ENCODE data around the gene DDIAS.
A peak's percentile ranks its signal among the peaks of the same experiment; 100 is the strongest.

The DDIAS gene

GRCh38 chr11:82892611-82893169 is 8.8 kb upstream of the DDIAS start:
- Histone ChIP-seq H3K4me3 (ENCODE audit: low read depth, low read length) (no peak overlapping the region), H3K9me3 (ENCODE audit: control insufficient read depth, insufficient read depth, low read length) (no peaks in the 10 kb centered on the region), H3K4me1 (ENCODE audit: control insufficient read depth, insufficient read depth, low read length) (no peaks in the 10 kb centered on the region), H3K27me3 (ENCODE audit: control insufficient read depth, insufficient read depth, low read length) (no peaks in the 10 kb centered on the region), H3K9ac (ENCODE audit: low read depth, low read length) (no peak overlapping the region), H3K36me3 (ENCODE audit: control insufficient read depth, insufficient read depth, low read length) (no peaks in the 10 kb centered on the region)

DNA sequence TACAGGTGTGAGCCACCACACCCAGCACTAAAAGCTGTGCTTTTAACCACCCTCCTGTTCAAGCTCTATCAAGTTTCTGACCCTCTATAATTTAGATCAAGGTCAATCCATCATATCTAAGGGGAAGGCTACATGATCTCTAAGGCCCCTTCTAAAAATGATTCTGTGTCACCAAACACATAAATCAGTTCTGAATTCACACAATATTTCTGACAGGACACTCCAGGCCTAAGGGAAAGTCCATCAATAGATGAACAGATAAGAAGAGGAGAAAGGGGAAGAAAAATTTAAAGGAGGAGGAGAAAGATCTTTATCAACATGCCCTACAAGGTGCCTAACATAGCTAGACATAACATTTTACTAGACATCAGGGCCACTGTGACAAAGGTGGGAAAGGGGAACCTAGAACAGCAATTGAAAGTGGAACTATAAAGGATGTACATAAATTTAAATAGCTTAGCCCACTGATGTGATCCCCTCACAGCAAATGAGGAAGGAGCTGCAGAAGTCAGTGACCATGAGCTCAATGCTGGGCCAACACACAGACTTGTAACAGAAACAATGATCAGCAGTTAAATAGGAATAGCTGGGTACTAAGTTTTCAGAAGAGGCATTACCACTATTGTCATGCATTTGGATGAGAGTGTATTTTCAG is 6.0 kb upstream of the DDIAS start:
- no peaks in the 10 kb centered on the region for H3K27me3 ChIP-seq (ENCODE audit: control insufficient read depth, insufficient read depth, low read length)
- H3K4me3 ChIP-seq (ENCODE audit: low read depth, low read length): no peak overlapping the region
- peaks cover 3% of the 10 kb centered on the region for H3K4me1 ChIP-seq (ENCODE audit: control insufficient read depth, insufficient read depth, low read length)
- no peaks in the 10 kb centered on the region for H3K36me3 ChIP-seq (ENCODE audit: control insufficient read depth, insufficient read depth, low read length)
- no peaks in the 10 kb centered on the region for H3K9me3 ChIP-seq (ENCODE audit: control insufficient read depth, insufficient read depth, low read length)
- H3K9ac ChIP-seq (ENCODE audit: low read depth, low read length): no peak overlapping the region

DNA sequence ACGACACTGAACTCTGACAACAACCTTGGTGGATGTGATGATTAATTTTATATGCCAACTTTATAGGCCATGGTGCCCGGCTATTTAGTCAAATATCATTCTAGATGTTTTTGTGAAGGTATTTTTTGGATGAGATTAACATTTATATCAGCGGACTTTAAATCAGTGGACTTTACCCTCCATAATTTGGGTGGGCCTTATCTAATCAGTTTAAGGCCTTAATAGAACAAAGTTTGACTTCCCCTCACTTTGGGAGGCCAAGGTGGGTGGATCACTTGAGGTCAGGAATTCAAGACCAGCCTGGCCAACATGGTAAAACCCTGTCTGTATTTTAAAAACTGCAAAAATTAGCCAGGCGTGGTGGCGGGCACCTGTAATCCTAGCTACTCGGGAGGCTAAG is 5.4 kb upstream of the DDIAS start:
- no peaks in the 10 kb centered on the region for H3K27me3 ChIP-seq (ENCODE audit: control insufficient read depth, insufficient read depth, low read length)

GRCh38 chr11:82898241-82898640 is 3.3 kb upstream of the DDIAS start:
- Histone ChIP-seq H3K4me3 (ENCODE audit: low read depth, low read length) (no peak overlapping the region), H3K27me3 (ENCODE audit: control insufficient read depth, insufficient read depth, low read length) (no peaks in the 10 kb centered on the region), H3K9me3 (ENCODE audit: control insufficient read depth, insufficient read depth, low read length) (no peaks in the 10 kb centered on the region), H3K9ac (ENCODE audit: low read depth, low read length) (no peak overlapping the region), H3K4me1 (ENCODE audit: control insufficient read depth, insufficient read depth, low read length) (peaks cover 8% of the 10 kb centered on the region), H3K36me3 (ENCODE audit: control insufficient read depth, insufficient read depth, low read length) (no peaks in the 10 kb centered on the region)

More for the DNA sequence above, 5.4 kb upstream of the DDIAS start:
- Histone ChIP-seq H3K9ac (ENCODE audit: low read depth, low read length) (no peak overlapping the region), H3K36me3 (ENCODE audit: control insufficient read depth, insufficient read depth, low read length) (no peaks in the 10 kb centered on the region), H3K4me1 (ENCODE audit: control insufficient read depth, insufficient read depth, low read length) (peaks cover 3% of the 10 kb centered on the region), H3K9me3 (ENCODE audit: control insufficient read depth, insufficient read depth, low read length) (no peaks in the 10 kb centered on the region), H3K4me3 (ENCODE audit: low read depth, low read length) (no peak overlapping the region)

GRCh38 chr11:82899186-82899820 is 2.2 kb upstream of the DDIAS start:
- Histone ChIP-seq H3K4me1 (ENCODE audit: control insufficient read depth, insufficient read depth, low read length) (peaks cover 8% of the 10 kb centered on the region), H3K27me3 (ENCODE audit: control insufficient read depth, insufficient read depth, low read length) (no peaks in the 10 kb centered on the region), H3K4me3 (ENCODE audit: low read depth, low read length) (peak overlapping the region; percentile 96), H3K9ac (ENCODE audit: low read depth, low read length) (no peak overlapping the region), H3K9me3 (ENCODE audit: control insufficient read depth, insufficient read depth, low read length) (no peaks in the 10 kb centered on the region), H3K36me3 (ENCODE audit: control insufficient read depth, insufficient read depth, low read length) (no peaks in the 10 kb centered on the region)

GRCh38 chr11:82899957-82900276 is 1.6 kb upstream of the DDIAS start:
- Histone ChIP-seq H3K36me3 (ENCODE audit: control insufficient read depth, insufficient read depth, low read length) (no peaks in the 10 kb centered on the region), H3K9me3 (ENCODE audit: control insufficient read depth, insufficient read depth, low read length) (no peaks in the 10 kb centered on the region), H3K4me3 (ENCODE audit: low read depth, low read length) (peak overlapping the region; percentile 96), H3K9ac (ENCODE audit: low read depth, low read length) (peak overlapping the region; percentile 92), H3K27me3 (ENCODE audit: control insufficient read depth, insufficient read depth, low read length) (no peaks in the 10 kb centered on the region), H3K4me1 (ENCODE audit: control insufficient read depth, insufficient read depth, low read length) (peaks cover 8% of the 10 kb centered on the region)

DNA sequence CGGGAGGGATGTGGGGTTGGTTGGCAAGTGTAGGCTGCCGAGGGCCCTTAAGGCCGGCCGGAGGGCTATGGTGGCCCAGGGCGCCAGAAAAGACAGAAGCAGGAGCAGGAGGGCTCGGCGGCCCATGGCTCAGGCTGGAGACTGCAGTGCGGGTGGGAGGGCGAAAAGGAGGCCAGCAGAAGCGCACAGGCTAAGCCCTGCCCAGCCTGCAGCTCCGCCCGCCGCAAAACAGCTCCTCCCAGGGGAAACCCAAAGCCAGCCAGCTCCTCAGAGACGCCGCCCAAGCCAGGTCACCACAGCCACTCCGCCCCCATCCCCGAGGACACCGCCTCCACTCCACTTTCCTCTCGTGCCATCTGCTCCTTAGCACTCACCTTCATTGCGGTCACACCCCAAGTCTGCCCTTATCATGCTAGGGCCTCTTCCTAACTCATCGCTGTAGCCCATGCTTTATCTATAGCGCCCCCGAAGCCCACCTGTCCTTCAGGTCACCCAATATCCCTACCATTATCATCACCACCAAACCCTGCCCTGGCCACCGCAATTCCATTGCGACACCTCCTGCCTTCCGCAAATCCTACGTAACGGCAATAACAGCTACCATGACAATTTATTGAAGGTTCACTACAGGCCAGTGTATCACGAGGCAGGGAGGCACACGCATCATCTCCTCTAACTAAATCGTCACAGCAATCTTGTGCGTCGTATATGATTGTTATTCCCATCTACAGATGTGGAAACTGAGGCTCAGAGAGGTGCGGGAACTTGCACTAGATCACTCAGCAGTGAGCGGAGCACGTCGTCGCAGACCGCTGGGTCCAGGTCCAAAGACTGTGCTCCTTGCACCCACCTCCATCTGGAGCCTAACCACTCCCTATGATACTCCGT is 1.0 kb upstream of the DDIAS start, which contains the start of gene PRCP:
PRCP (minus strand) TSS at position 154 of the 888 bp plus-strand sequence; CDS start at position 126, 28 bp downstream.
- Histone ChIP-seq H3K9me3 (ENCODE audit: control insufficient read depth, insufficient read depth, low read length) (no peaks in the 10 kb centered on the region), H3K4me1 (ENCODE audit: control insufficient read depth, insufficient read depth, low read length) (peaks cover 8% of the 10 kb centered on the region), H3K27me3 (ENCODE audit: control insufficient read depth, insufficient read depth, low read length) (no peaks in the 10 kb centered on the region), H3K36me3 (ENCODE audit: control insufficient read depth, insufficient read depth, low read length) (no peaks in the 10 kb centered on the region), H3K4me3 (ENCODE audit: low read depth, low read length) (peak within 1 kb of the TSS; percentile 96), H3K9ac (ENCODE audit: low read depth, low read length) (peak within 1 kb of the TSS; percentile 92)

- H3K9me3 ChIP-seq (ENCODE audit: control insufficient read depth, insufficient read depth, low read length): no peaks in the 10 kb centered on the region
- no peaks in the 10 kb centered on the region for H3K36me3 ChIP-seq (ENCODE audit: control insufficient read depth, insufficient read depth, low read length)
- H3K9ac ChIP-seq (ENCODE audit: low read depth, low read length): peak overlapping the region; percentile 89
- H3K4me1 ChIP-seq (ENCODE audit: control insufficient read depth, insufficient read depth, low read length): peaks cover 11% of the 10 kb centered on the region
- H3K4me3 ChIP-seq (ENCODE audit: low read depth, low read length): peak overlapping the region; percentile 96
- no peaks in the 10 kb centered on the region for H3K27me3 ChIP-seq (ENCODE audit: control insufficient read depth, insufficient read depth, low read length)
Measured at GRCh38 chr11:82901922-82902485, 468 bp downstream of the DDIAS start.

DNA sequence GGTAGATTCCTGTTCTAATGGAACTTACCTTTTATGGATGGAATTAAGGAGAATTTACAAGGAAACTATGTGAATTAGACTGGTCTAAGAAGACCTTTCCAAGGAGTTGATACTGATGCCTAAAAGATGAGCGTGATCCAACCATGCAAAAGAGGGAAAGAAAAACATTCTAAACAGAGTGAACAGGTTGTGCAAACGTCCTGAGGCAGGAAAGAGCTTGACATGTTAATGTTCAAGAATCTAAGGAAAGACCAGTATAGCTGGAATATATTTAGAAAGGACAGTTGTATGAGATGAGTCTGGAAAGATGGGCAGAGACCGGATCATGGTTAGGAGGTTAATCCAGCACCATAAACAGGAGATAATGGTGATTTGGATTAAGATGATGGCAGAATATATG is 1.3 kb downstream of the DDIAS start:
- H3K36me3 ChIP-seq (ENCODE audit: control insufficient read depth, insufficient read depth, low read length): no peaks in the 10 kb centered on the region
- H3K4me3 ChIP-seq (ENCODE audit: low read depth, low read length): peak overlapping the region; percentile 96
- H3K9me3 ChIP-seq (ENCODE audit: control insufficient read depth, insufficient read depth, low read length): no peaks in the 10 kb centered on the region
- H3K9ac ChIP-seq (ENCODE audit: low read depth, low read length): no peak overlapping the region
- H3K27me3 ChIP-seq (ENCODE audit: control insufficient read depth, insufficient read depth, low read length): no peaks in the 10 kb centered on the region
- H3K4me1 ChIP-seq (ENCODE audit: control insufficient read depth, insufficient read depth, low read length): peaks cover 13% of the 10 kb centered on the region

- Histone ChIP-seq H3K4me1 (ENCODE audit: control insufficient read depth, insufficient read depth, low read length) (peaks cover 21% of the 10 kb centered on the region), H3K36me3 (ENCODE audit: control insufficient read depth, insufficient read depth, low read length) (no peaks in the 10 kb centered on the region), H3K4me3 (ENCODE audit: low read depth, low read length) (no peak overlapping the region), H3K27me3 (ENCODE audit: control insufficient read depth, insufficient read depth, low read length) (no peaks in the 10 kb centered on the region), H3K9ac (ENCODE audit: low read depth, low read length) (no peak overlapping the region), H3K9me3 (ENCODE audit: control insufficient read depth, insufficient read depth, low read length) (no peaks in the 10 kb centered on the region)
Measured at GRCh38 chr11:82903843-82904586, 2.5 kb downstream of the DDIAS start.

DNA sequence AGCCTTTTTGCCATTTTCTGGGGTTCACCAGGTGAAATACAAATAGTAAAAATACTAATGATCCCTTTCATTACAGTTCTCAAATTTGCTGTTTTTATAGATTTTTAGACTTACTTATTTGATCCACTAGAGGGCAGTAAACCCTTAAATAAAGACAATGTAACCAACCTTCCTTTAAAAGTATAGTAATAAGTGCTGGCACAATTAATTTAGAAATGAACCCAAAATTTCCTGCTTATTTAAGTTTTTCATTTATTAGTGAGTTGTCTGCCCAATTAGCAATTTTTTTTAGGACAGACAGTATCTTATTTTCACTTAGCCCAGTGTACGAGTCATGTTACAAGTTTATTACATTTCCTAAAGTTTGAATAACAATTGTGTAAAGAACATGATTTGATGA is 4.7 kb downstream of the DDIAS start:
- Histone ChIP-seq H3K9me3 (ENCODE audit: control insufficient read depth, insufficient read depth, low read length) (no peaks in the 10 kb centered on the region), H3K9ac (ENCODE audit: low read depth, low read length) (no peak overlapping the region), H3K27me3 (ENCODE audit: control insufficient read depth, insufficient read depth, low read length) (no peaks in the 10 kb centered on the region), H3K4me1 (ENCODE audit: control insufficient read depth, insufficient read depth, low read length) (peaks cover 25% of the 10 kb centered on the region), H3K4me3 (ENCODE audit: low read depth, low read length) (no peak overlapping the region), H3K36me3 (ENCODE audit: control insufficient read depth, insufficient read depth, low read length) (no peaks in the 10 kb centered on the region)
